Keratinocyte (primary cell): Measurements from ENCODE around the gene C2orf76.

Experiments used
- EZH2 ChIP-seq: IDR thresholded peaks from one replicate; pipeline ENCODE4 v1.6.1; 2012; ENCODE audit warnings: inconsistent platforms, mild to moderate bottlenecking, low read length, moderate library complexity
- TF ChIP-seq, protein P1 (sequence below), 3 experiments: IDR thresholded peaks in 1 of 3; conservative IDR thresholded peaks in 1 of 3; optimal IDR thresholded peaks in 1 of 3; 2 replicates in 2 of 3; 3 replicates in 1 of 3; pipeline versions ENCODE3 to v1.5.1; 2011; ENCODE audit warnings: low read length in 3 of 3, mild to moderate bottlenecking in 3 of 3, moderate library complexity in 2 of 3, control low read depth in 1 of 3, inconsistent platforms in 1 of 3; ENCODE audit not compliant: insufficient read depth in 2 of 3; ENCODE audit errors: extremely low read depth in 1 of 3

DNA sequence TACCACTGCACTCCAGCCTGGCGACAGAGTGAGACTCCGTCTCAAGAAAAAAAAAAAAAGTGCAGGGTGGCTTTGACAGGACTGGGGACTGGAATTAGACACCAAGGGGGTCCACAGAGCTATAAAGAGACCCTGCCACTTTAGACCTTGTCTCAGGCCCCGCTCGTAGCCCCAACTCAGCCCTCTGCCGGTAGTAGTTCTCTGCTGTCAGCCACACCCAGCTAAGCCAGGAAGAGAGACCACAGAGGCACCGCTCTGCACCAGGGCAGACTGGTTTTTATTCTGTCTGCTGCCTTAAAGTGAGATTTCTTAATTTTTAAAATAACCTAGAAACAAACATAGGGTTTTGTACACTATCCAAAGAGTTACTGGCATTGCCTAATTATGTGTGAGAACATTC is 77.0 kb downstream of the C2orf76 start:
- TF ChIP-seq, protein P1, sequence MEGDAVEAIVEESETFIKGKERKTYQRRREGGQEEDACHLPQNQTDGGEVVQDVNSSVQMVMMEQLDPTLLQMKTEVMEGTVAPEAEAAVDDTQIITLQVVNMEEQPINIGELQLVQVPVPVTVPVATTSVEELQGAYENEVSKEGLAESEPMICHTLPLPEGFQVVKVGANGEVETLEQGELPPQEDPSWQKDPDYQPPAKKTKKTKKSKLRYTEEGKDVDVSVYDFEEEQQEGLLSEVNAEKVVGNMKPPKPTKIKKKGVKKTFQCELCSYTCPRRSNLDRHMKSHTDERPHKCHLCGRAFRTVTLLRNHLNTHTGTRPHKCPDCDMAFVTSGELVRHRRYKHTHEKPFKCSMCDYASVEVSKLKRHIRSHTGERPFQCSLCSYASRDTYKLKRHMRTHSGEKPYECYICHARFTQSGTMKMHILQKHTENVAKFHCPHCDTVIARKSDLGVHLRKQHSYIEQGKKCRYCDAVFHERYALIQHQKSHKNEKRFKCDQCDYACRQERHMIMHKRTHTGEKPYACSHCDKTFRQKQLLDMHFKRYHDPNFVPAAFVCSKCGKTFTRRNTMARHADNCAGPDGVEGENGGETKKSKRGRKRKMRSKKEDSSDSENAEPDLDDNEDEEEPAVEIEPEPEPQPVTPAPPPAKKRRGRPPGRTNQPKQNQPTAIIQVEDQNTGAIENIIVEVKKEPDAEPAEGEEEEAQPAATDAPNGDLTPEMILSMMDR (optimal IDR thresholded peaks at IDR 0.05 in 1 of 3, IDR thresholded peaks at IDR 0.05 in 1 of 3, conservative IDR thresholded peaks at IDR 0.05 in 1 of 3; ENCODE audit: extremely low read depth in 1 of 3, insufficient read depth in 2 of 3, low read length in 3 of 3) = no peak
- TF ChIP-seq EZH2 = no peak
